SK-N-SH treated with all-trans-retinoic acid at 6 μM for 48 hours (cell line): ENCODE results near the gene CDH5.

Experiments
- ATAC-seq: fragments of 200-7000 bp; cut with Tn5 transposase; 3 replicates; pipeline ENCODE4 v1.9.1; 2020; ENCODE audit warnings: mild to moderate bottlenecking, moderate library complexity
- ARNTL ChIP-seq: fragments of 450-650 bp; formaldehyde crosslinking; IDR thresholded peaks from 2 replicates; pipeline ENCODE4 v1.5.0; 2020; ENCODE audit warnings: low read depth, mild to moderate bottlenecking, moderate library complexity, borderline replicate concordance
- BACH2 ChIP-seq: fragments of 250-450 bp; sonication (Bioruptor Pico); IDR thresholded peaks from 2 replicates; pipeline ENCODE4 v1.9.0; 2021; ENCODE audit warnings: mild to moderate bottlenecking, borderline replicate concordance
- CREB5 ChIP-seq: fragments of 250-450 bp; sonication (Bioruptor Pico); IDR thresholded peaks from 2 replicates; pipeline ENCODE4 v1.5.1; 2020; ENCODE audit warnings: low read depth, mild to moderate bottlenecking, moderate library complexity
- CSDC2 ChIP-seq: fragments of 250-450 bp; sonication (Bioruptor Pico); IDR thresholded peaks from 2 replicates; pipeline ENCODE4 v1.5.0; 2020; ENCODE audit warnings: mild to moderate bottlenecking, moderate library complexity
- ESRRG ChIP-seq: fragments of 250-450 bp; sonication (Bioruptor Pico); IDR thresholded peaks from 2 replicates; pipeline ENCODE4 v1.6.1; 2021; ENCODE audit warnings: mild to moderate bottlenecking
- GLIS3 ChIP-seq: fragments of 250-450 bp; sonication (Bioruptor Pico); IDR thresholded peaks from 2 replicates; pipeline ENCODE4 v1.5.0; 2020; ENCODE audit warnings: mild to moderate bottlenecking, moderate library complexity
- ISL1 ChIP-seq: fragments of 250-450 bp; sonication (Bioruptor Pico); IDR thresholded peaks from 2 replicates; pipeline ENCODE4 v2.1.2; 2022; ENCODE audit warnings: mild to moderate bottlenecking, moderate library complexity
- OSR1 ChIP-seq: fragments of 250-450 bp; sonication (Bioruptor Pico); IDR thresholded peaks from 2 replicates; pipeline ENCODE4 v1.8.0; 2022; ENCODE audit warnings: moderate library complexity, mild to moderate bottlenecking, inconsistent platforms
- PPARA ChIP-seq: fragments of 250-450 bp; sonication (Bioruptor Pico); IDR thresholded peaks from 2 replicates; pipeline ENCODE4 v1.5.0; 2020; ENCODE audit warnings: mild to moderate bottlenecking, borderline replicate concordance
- RARB ChIP-seq: fragments of 250-450 bp; sonication (Bioruptor Pico); IDR thresholded peaks from 2 replicates; pipeline ENCODE4 v1.8.0; 2021; ENCODE audit warnings: mild to moderate bottlenecking, moderate library complexity
- SNAI2 ChIP-seq: fragments of 250-450 bp; sonication (Bioruptor Pico); IDR thresholded peaks from 2 replicates; pipeline ENCODE4 v1.5.0; 2020; ENCODE audit warnings: mild to moderate bottlenecking, moderate library complexity
- TCF4 ChIP-seq: fragments of 250-450 bp; sonication (Bioruptor Pico); IDR thresholded peaks from 2 replicates; pipeline ENCODE4 v1.8.0; 2021; ENCODE audit warnings: mild to moderate bottlenecking, moderate library complexity, borderline replicate concordance
- TOX ChIP-seq: fragments of 250-450 bp; sonication (Bioruptor Pico); IDR thresholded peaks from 2 replicates; pipeline ENCODE4 v1.8.0; 2021; ENCODE audit warnings: mild to moderate bottlenecking, moderate library complexity, borderline replicate concordance
- ZC3H10 ChIP-seq: fragments of 250-450 bp; sonication (Bioruptor Pico); IDR thresholded peaks from 2 replicates; pipeline ENCODE4 v1.5.1; 2021; ENCODE audit warnings: mild to moderate bottlenecking, moderate library complexity
- ZFP3 ChIP-seq: fragments of 250-450 bp; sonication (Bioruptor Pico); IDR thresholded peaks from 2 replicates; pipeline ENCODE4 v1.5.0; 2020; ENCODE audit warnings: mild to moderate bottlenecking, moderate library complexity
- ZFP30 ChIP-seq: fragments of 450-650 bp; formaldehyde crosslinking; IDR thresholded peaks from 2 replicates; pipeline ENCODE4 v1.5.0; 2022; ENCODE audit warnings: mild to moderate bottlenecking, moderate library complexity
- ZNF565 ChIP-seq: fragments of 450-650 bp; formaldehyde crosslinking; conservative IDR thresholded peaks from 2 replicates; pipeline ENCODE4 v1.5.0; 2020; ENCODE audit warnings: low read depth, mild to moderate bottlenecking, moderate library complexity
- ZNF70 ChIP-seq: fragments of 450-650 bp; formaldehyde crosslinking; IDR thresholded peaks from 2 replicates; pipeline ENCODE4 v1.5.0; 2020; ENCODE audit warnings: mild to moderate bottlenecking, moderate library complexity
- ZNF8 ChIP-seq: fragments of 450-650 bp; formaldehyde crosslinking; IDR thresholded peaks from 2 replicates; pipeline ENCODE4 v1.5.0; 2020; ENCODE audit warnings: mild to moderate bottlenecking, moderate library complexity
- TF ChIP-seq, protein P1 (sequence below): fragments of 250-450 bp; sonication (Bioruptor Pico); IDR thresholded peaks from 2 replicates; pipeline ENCODE4 v1.5.1; 2021; ENCODE audit warnings: mild to moderate bottlenecking, moderate library complexity
- TF ChIP-seq, protein P2 (sequence below): fragments of 250-450 bp; sonication (Bioruptor Pico); IDR thresholded peaks from 2 replicates; pipeline ENCODE4 v1.5.0; 2020; ENCODE audit warnings: mild to moderate bottlenecking, moderate library complexity
- TF ChIP-seq, protein P3 (sequence below): fragments of 250-450 bp; sonication (Bioruptor Pico); IDR thresholded peaks from 2 replicates; pipeline ENCODE4 v1.8.0; 2020; ENCODE audit warnings: mild to moderate bottlenecking, moderate library complexity, borderline replicate concordance
- TF ChIP-seq, protein P4 (sequence below): fragments of 250-450 bp; sonication (Bioruptor Pico); IDR thresholded peaks from 2 replicates; pipeline ENCODE4 v1.8.0; 2021; ENCODE audit warnings: low read depth, mild to moderate bottlenecking, moderate library complexity, borderline replicate concordance

CDH5 gene

GRCh38 chr16:66427036-66427860, 60.8 kb downstream of the CDH5 start, which contains the start of gene BEAN1:
TSS of gene BEAN1 (plus strand) at chr16:66427295. CDS start at chr16:66437677, 10,382 bp downstream.
- ATAC-seq, result no peak; the same call in 1 of the 3 replicates
- TF ChIP-seq, protein P1, sequence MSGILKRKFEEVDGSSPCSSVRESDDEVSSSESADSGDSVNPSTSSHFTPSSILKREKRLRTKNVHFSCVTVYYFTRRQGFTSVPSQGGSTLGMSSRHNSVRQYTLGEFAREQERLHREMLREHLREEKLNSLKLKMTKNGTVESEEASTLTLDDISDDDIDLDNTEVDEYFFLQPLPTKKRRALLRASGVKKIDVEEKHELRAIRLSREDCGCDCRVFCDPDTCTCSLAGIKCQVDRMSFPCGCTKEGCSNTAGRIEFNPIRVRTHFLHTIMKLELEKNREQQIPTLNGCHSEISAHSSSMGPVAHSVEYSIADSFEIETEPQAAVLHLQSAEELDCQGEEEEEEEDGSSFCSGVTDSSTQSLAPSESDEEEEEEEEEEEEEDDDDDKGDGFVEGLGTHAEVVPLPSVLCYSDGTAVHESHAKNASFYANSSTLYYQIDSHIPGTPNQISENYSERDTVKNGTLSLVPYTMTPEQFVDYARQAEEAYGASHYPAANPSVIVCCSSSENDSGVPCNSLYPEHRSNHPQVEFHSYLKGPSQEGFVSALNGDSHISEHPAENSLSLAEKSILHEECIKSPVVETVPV (CRISPR knock-in tag), result no peak
- TF ChIP-seq ZFP30 (CRISPR knock-in tag), result no peak
- no peak for TF ChIP-seq PPARA (CRISPR knock-in tag)
- TF ChIP-seq CSDC2, result no peak
- TF ChIP-seq RARB (CRISPR knock-in tag), result no peak
- TF ChIP-seq, protein P2, sequence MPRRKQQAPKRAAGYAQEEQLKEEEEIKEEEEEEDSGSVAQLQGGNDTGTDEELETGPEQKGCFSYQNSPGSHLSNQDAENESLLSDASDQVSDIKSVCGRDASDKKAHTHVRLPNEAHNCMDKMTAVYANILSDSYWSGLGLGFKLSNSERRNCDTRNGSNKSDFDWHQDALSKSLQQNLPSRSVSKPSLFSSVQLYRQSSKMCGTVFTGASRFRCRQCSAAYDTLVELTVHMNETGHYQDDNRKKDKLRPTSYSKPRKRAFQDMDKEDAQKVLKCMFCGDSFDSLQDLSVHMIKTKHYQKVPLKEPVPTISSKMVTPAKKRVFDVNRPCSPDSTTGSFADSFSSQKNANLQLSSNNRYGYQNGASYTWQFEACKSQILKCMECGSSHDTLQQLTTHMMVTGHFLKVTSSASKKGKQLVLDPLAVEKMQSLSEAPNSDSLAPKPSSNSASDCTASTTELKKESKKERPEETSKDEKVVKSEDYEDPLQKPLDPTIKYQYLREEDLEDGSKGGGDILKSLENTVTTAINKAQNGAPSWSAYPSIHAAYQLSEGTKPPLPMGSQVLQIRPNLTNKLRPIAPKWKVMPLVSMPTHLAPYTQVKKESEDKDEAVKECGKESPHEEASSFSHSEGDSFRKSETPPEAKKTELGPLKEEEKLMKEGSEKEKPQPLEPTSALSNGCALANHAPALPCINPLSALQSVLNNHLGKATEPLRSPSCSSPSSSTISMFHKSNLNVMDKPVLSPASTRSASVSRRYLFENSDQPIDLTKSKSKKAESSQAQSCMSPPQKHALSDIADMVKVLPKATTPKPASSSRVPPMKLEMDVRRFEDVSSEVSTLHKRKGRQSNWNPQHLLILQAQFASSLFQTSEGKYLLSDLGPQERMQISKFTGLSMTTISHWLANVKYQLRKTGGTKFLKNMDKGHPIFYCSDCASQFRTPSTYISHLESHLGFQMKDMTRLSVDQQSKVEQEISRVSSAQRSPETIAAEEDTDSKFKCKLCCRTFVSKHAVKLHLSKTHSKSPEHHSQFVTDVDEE (CRISPR knock-in tag), result no peak
- TF ChIP-seq, protein P3, sequence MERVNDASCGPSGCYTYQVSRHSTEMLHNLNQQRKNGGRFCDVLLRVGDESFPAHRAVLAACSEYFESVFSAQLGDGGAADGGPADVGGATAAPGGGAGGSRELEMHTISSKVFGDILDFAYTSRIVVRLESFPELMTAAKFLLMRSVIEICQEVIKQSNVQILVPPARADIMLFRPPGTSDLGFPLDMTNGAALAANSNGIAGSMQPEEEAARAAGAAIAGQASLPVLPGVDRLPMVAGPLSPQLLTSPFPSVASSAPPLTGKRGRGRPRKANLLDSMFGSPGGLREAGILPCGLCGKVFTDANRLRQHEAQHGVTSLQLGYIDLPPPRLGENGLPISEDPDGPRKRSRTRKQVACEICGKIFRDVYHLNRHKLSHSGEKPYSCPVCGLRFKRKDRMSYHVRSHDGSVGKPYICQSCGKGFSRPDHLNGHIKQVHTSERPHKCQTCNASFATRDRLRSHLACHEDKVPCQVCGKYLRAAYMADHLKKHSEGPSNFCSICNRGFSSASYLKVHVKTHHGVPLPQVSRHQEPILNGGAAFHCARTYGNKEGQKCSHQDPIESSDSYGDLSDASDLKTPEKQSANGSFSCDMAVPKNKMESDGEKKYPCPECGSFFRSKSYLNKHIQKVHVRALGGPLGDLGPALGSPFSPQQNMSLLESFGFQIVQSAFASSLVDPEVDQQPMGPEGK (CRISPR knock-in tag), result no peak
- no peak for TF ChIP-seq OSR1
- TF ChIP-seq, protein P4, sequence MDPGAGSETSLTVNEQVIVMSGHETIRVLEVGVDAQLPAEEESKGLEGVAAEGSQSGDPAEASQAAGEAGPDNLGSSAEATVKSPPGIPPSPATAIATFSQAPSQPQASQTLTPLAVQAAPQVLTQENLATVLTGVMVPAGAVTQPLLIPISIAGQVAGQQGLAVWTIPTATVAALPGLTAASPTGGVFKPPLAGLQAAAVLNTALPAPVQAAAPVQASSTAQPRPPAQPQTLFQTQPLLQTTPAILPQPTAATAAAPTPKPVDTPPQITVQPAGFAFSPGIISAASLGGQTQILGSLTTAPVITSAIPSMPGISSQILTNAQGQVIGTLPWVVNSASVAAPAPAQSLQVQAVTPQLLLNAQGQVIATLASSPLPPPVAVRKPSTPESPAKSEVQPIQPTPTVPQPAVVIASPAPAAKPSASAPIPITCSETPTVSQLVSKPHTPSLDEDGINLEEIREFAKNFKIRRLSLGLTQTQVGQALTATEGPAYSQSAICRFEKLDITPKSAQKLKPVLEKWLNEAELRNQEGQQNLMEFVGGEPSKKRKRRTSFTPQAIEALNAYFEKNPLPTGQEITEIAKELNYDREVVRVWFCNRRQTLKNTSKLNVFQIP, result no peak
- TF ChIP-seq CREB5, result no peak
- no peak for TF ChIP-seq ISL1 (CRISPR knock-in tag)
- no peak for TF ChIP-seq ARNTL (CRISPR knock-in tag)
- TF ChIP-seq ZC3H10, result no peak
- no peak for TF ChIP-seq TCF4 (CRISPR knock-in tag)
- no peak for TF ChIP-seq ZNF70
- no peak for TF ChIP-seq ZNF565
- TF ChIP-seq ZNF8 (CRISPR knock-in tag), result no peak
- no peak for TF ChIP-seq ESRRG (CRISPR knock-in tag)

GRCh38 chr16:66427871-66428681, 61.6 kb downstream of the CDH5 start:
- peak; percentile 55 for ATAC-seq
- TF ChIP-seq ZFP30 (CRISPR knock-in tag) (no peak), BACH2 (CRISPR knock-in tag) (no peak), GLIS3 (no peak), PPARA (CRISPR knock-in tag) (no peak), TOX (CRISPR knock-in tag) (no peak), TCF4 (CRISPR knock-in tag) (no peak), SNAI2 (CRISPR knock-in tag) (no peak), ESRRG (CRISPR knock-in tag) (no peak), ZFP3 (CRISPR knock-in tag) (no peak), ISL1 (CRISPR knock-in tag) (no peak), ZNF565 (no peak), CSDC2 (no peak), RARB (CRISPR knock-in tag) (no peak), OSR1 (no peak)
- TF ChIP-seq, protein P3 (CRISPR knock-in tag), result no peak
- TF ChIP-seq, protein P2 (CRISPR knock-in tag), result no peak
